HepG2 (cell line): ENCODE results near the gene TTLL11. TPM values are rescaled to one million over a fixed set of nuclear protein-coding genes. Genes with fewer than 3 reads are reported as not detected.

Experiments used
- ATAC-seq: fragments of 200-7000 bp; cut with Tn5 transposase; 3 replicates; pipeline ENCODE4 v1.9.1; 2020; ENCODE audit warnings: mild to moderate bottlenecking, moderate library complexity
- BruUV-seq: library from RNA; stranded (reverse); fragments of 400-500 nt; replicated peaks from 2 replicates; lab custom pipeline; 2021; lab: Mats Ljungman, UMichigan
- CTCF ChIA-PET: fragments of 300-600 bp; formaldehyde crosslinking; extraction: SDS; loops from one replicate; lab custom pipeline; 2021; ENCODE audit warnings: low total read pairs, inconsistent platforms, low intra/inter-chr PET ratio; lab: Yijun Ruan, JAX
- POLR2A ChIA-PET: fragments of 350-600 bp; sonication (Branson Sonifier 250); formaldehyde crosslinking; loops from one replicate; lab custom pipeline; 2020; ENCODE audit warnings: antibody characterized with exemption, inconsistent platforms; lab: Yijun Ruan, JAX
- DNase-seq: peaks from one replicate; pipeline ENCODE4 v3.0.0-alpha.2; 2015; ENCODE audit warnings: low spot score
- FAIRE-seq: peaks from 3 replicates; lab custom pipeline; 2011; peaks lifted over from hg19 to GRCh38; lab: Jason Lieb, UNC
- H2AFZ ChIP-seq: one replicate; pipeline ENCODE4 v1.6.1; 2011; ENCODE audit warnings: low read length, inconsistent platforms
- H3K27ac ChIP-seq: fragments of 300-600 bp; 3 replicates; pipeline ENCODE4 v1.8.0; 2011; ENCODE audit warnings: mixed run types, mild to moderate bottlenecking, mixed read lengths, low read length, inconsistent platforms; ENCODE audit not compliant: insufficient read depth; ENCODE audit errors: extremely low read length
- H3K27me3 ChIP-seq, 2 experiments: fragments of 200-600 bp in 1 of 2; 2 replicates in 1 of 2; 3 replicates in 1 of 2; pipeline versions ENCODE4 v1.6.0 to v1.8.0; 2011; ENCODE audit warnings: low read length in 2 of 2, mild to moderate bottlenecking in 2 of 2, moderate library complexity in 2 of 2, inconsistent platforms in 1 of 2; ENCODE audit not compliant: insufficient read depth in 2 of 2, control insufficient read depth in 1 of 2
- H3K36me3 ChIP-seq, 2 experiments: fragments of 200-600 bp in 1 of 2; replicated peaks in 1 of 2; 2 replicates in 1 of 2; 3 replicates in 1 of 2; pipeline versions ENCODE4 v1.5.1 to v1.8.0; 2011; ENCODE audit warnings: low read length in 2 of 2, inconsistent platforms in 1 of 2; ENCODE audit not compliant: insufficient read depth in 2 of 2, control insufficient read depth in 1 of 2
- H3K4me1 ChIP-seq: 2 replicates; pipeline ENCODE4 v1.5.1; 2012; ENCODE audit warnings: low read length, inconsistent platforms; ENCODE audit not compliant: insufficient read depth
- H3K4me2 ChIP-seq: 2 replicates; pipeline ENCODE4 v1.6.0; 2011; ENCODE audit warnings: low read depth, low read length, inconsistent platforms
- H3K4me3 ChIP-seq, 3 experiments: fragments of 200-600 bp in 1 of 3; sonication (generic), shearing (Covaris generic) in 1 of 3; replicated peaks in 1 of 3; 2 replicates each; pipeline ENCODE4 v1.5.1; 2011 to 2016; ENCODE audit warnings: low read length in 3 of 3, inconsistent platforms in 2 of 3, low read depth in 2 of 3, mild to moderate bottlenecking in 2 of 3, control low read depth in 1 of 3, mixed read lengths in 1 of 3; ENCODE audit not compliant: insufficient read depth in 1 of 3
- H3K79me2 ChIP-seq: one replicate; pipeline ENCODE4 v1.6.1; 2011; ENCODE audit warnings: low read length, inconsistent platforms; ENCODE audit not compliant: insufficient read depth
- H3K9ac ChIP-seq: 2 replicates; pipeline ENCODE4 v1.6.0; 2011; ENCODE audit warnings: mild to moderate bottlenecking, low read depth, low read length, inconsistent platforms; ENCODE audit not compliant: insufficient read depth
- H3K9me3 ChIP-seq: 2 replicates; pipeline ENCODE4 v1.5.1; 2012; ENCODE audit warnings: mild to moderate bottlenecking, low read length
- H4K20me1 ChIP-seq: 2 replicates; pipeline ENCODE4 v1.6.0; 2011; ENCODE audit warnings: inconsistent platforms, mild to moderate bottlenecking, low read length, moderate library complexity; ENCODE audit not compliant: insufficient read depth
- ERF ChIP-seq: IDR thresholded peaks from 2 replicates; pipeline ENCODE4 v1.6.1; 2018; ENCODE audit warnings: missing biosample characterization, missing genetic modification reagents
- MEIS1 ChIP-seq: sonication (generic); formaldehyde crosslinking; IDR thresholded peaks from 2 replicates; pipeline ENCODE4 v1.9.0; 2021; ENCODE audit warnings: mild to moderate bottlenecking, missing genetic modification reagents, moderate library complexity, borderline replicate concordance
- NR2F1 ChIP-seq, 2 experiments: fragments of 450-650 bp in 1 of 2; formaldehyde crosslinking in 1 of 2; IDR thresholded peaks; 2 replicates each; pipeline versions ENCODE4 v1.5.0 to v1.6.1; 2016 to 2020; ENCODE audit warnings: mild to moderate bottlenecking in 1 of 2, missing compliant biosample characterization in 1 of 2, missing genetic modification reagents in 1 of 2, moderate library complexity in 1 of 2
- PHF8 ChIP-seq: sonication (generic); formaldehyde crosslinking; IDR thresholded peaks from 2 replicates; pipeline ENCODE4 v1.5.0; 2020; ENCODE audit warnings: missing genetic modification reagents
- SNAPC2 ChIP-seq: sonication (generic); formaldehyde crosslinking; IDR thresholded peaks from 2 replicates; pipeline ENCODE4 v1.8.1; 2022; ENCODE audit warnings: mild to moderate bottlenecking, missing genetic modification reagents
- TIGD3 ChIP-seq: sonication (generic); formaldehyde crosslinking; IDR thresholded peaks from 2 replicates; pipeline ENCODE4 v1.5.1; 2020; ENCODE audit warnings: mild to moderate bottlenecking, missing genetic modification reagents, borderline replicate concordance
- ZBTB26 ChIP-seq: IDR thresholded peaks from 2 replicates; pipeline ENCODE4 v1.6.1; 2016; ENCODE audit warnings: missing compliant biosample characterization, missing genetic modification reagents, borderline replicate concordance
- ZBTB39 ChIP-seq: sonication (generic); formaldehyde crosslinking; IDR thresholded peaks from 2 replicates; pipeline ENCODE4 v1.5.0; 2020; ENCODE audit warnings: missing genetic modification reagents
- WGBS: methylation state at CpG from one replicate; pipeline ENCODE4 v1.1.6; 2017; ENCODE audit warnings: low lambda C conversion rate; 5-methylcytosine and 5-hydroxymethylcytosine counted together
- in situ Hi-C: cut with HindIII; loops from 2 replicates; pipeline ENCODE4 v1.10.0; 2017; ENCODE audit warnings: low pct_unique_long_range_greater_than_20kb; ENCODE audit not compliant: extremely low pct_ligation_motif_present
- intact Hi-C: fragments of 100-400 bp; cut with micrococcal nuclease; formaldehyde crosslinking; loops from one replicate; pipeline ENCODE4 v1.10.0; 2022; ENCODE audit not compliant: unreplicated experiment
- polyA plus RNA-seq, 8 experiments: library from polyadenylated mRNA; depleted of rRNA in 3 of 8; stranded (reverse) in 7 of 8; unstranded in 1 of 8; fragments of >200 nt; fragmentation: Illumina TruSeq in 4 of 8; extraction: Trizol in 4 of 8; gene quantifications; 2 replicates each; pipeline versions ENCODE4 v1.2.1 to v1.2.3, GENCODE V29; 2011 to 2016; ENCODE audit warnings: low read depth in 4 of 8, missing spikeins in 1 of 8, mixed read lengths in 1 of 8; ENCODE audit not compliant: insufficient read depth in 1 of 8
- total RNA-seq, 5 experiments: library from RNA; depleted of rRNA; stranded (reverse); fragments of >200 nt; fragmentation: Illumina TruSeq; extraction: Trizol; gene quantifications; 2 replicates each; pipeline ENCODE4 v1.2.3, GENCODE V29; 2016; ENCODE audit warnings: low read depth in 1 of 5
- TF ChIP-seq, protein P1 (sequence below): sonication (generic); formaldehyde crosslinking; IDR thresholded peaks from 2 replicates; pipeline ENCODE4 v1.5.1; 2020; ENCODE audit warnings: mild to moderate bottlenecking, missing genetic modification reagents, borderline replicate concordance
- TF ChIP-seq, protein P2 (sequence below): sonication (generic); formaldehyde crosslinking; IDR thresholded peaks from 2 replicates; pipeline ENCODE4 v1.8.0; 2022; ENCODE audit warnings: low read depth, missing genetic modification reagents

Gene TTLL11
- total and polyA plus RNA-seq, 2 of the 13 experiments (the other 11 are each of a cell fraction or from before 2014, with no cell fraction given) = 4.5 to 5.2 TPM

GRCh38 chr9:121815546-121816448 is 277.3 kb downstream of the TTLL11 start:
- no peak overlapping the region for H3K4me3 ChIP-seq
- in situ Hi-C loops = no loop called here
- no peak overlapping the region for H2AFZ ChIP-seq
- H3K9ac ChIP-seq = no peak overlapping the region
- ChIA-PET POLR2A (no interaction called here), CTCF (no interaction called here)
- DNase-seq (no peak), FAIRE-seq (no peak), ATAC-seq (no peak)
- no peaks in the 10 kb centered on the region for H4K20me1 ChIP-seq
- WGBS = 64% methylated on average over 30 of the region's 31 CpGs
- no peaks in the 10 kb centered on the region for H3K36me3 ChIP-seq
- no peaks in the 10 kb centered on the region for H3K9me3 ChIP-seq
- H3K4me1 ChIP-seq = peaks cover 9% of the 10 kb centered on the region; the same call in 1 of the 2 replicates
- no peak overlapping the region for H3K4me2 ChIP-seq
- H3K27me3 ChIP-seq = peaks cover 1 to 80% of the 10 kb centered on the region in 2 experiments; a peak in 4 of 5 replicates
- H3K79me2 ChIP-seq = no peaks in the 10 kb centered on the region
- intact Hi-C loops = no loop called here
- no peak overlapping the region for H3K27ac ChIP-seq
- no TSS peak for BruUV-seq
- TF ChIP-seq PHF8 (CRISPR knock-in tag) (no peak), ZBTB39 (no peak), NR2F1 (CRISPR knock-in tag; IDR thresholded peaks at IDR 0.05) (no peak), ERF (CRISPR knock-in tag) (no peak), TIGD3 (no peak), ZBTB26 (CRISPR knock-in tag) (no peak), MEIS1 (CRISPR knock-in tag) (no peak), SNAPC2 (CRISPR knock-in tag) (no peak)
- TF ChIP-seq, protein P1, sequence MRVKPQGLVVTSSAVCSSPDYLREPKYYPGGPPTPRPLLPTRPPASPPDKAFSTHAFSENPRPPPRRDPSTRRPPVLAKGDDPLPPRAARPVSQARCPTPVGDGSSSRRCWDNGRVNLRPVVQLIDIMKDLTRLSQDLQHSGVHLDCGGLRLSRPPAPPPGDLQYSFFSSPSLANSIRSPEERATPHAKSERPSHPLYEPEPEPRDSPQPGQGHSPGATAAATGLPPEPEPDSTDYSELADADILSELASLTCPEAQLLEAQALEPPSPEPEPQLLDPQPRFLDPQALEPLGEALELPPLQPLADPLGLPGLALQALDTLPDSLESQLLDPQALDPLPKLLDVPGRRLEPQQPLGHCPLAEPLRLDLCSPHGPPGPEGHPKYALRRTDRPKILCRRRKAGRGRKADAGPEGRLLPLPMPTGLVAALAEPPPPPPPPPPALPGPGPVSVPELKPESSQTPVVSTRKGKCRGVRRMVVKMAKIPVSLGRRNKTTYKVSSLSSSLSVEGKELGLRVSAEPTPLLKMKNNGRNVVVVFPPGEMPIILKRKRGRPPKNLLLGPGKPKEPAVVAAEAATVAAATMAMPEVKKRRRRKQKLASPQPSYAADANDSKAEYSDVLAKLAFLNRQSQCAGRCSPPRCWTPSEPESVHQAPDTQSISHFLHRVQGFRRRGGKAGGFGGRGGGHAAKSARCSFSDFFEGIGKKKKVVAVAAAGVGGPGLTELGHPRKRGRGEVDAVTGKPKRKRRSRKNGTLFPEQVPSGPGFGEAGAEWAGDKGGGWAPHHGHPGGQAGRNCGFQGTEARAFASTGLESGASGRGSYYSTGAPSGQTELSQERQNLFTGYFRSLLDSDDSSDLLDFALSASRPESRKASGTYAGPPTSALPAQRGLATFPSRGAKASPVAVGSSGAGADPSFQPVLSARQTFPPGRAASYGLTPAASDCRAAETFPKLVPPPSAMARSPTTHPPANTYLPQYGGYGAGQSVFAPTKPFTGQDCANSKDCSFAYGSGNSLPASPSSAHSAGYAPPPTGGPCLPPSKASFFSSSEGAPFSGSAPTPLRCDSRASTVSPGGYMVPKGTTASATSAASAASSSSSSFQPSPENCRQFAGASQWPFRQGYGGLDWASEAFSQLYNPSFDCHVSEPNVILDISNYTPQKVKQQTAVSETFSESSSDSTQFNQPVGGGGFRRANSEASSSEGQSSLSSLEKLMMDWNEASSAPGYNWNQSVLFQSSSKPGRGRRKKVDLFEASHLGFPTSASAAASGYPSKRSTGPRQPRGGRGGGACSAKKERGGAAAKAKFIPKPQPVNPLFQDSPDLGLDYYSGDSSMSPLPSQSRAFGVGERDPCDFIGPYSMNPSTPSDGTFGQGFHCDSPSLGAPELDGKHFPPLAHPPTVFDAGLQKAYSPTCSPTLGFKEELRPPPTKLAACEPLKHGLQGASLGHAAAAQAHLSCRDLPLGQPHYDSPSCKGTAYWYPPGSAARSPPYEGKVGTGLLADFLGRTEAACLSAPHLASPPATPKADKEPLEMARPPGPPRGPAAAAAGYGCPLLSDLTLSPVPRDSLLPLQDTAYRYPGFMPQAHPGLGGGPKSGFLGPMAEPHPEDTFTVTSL (CRISPR knock-in tag) = no peak
- TF ChIP-seq, protein P2, sequence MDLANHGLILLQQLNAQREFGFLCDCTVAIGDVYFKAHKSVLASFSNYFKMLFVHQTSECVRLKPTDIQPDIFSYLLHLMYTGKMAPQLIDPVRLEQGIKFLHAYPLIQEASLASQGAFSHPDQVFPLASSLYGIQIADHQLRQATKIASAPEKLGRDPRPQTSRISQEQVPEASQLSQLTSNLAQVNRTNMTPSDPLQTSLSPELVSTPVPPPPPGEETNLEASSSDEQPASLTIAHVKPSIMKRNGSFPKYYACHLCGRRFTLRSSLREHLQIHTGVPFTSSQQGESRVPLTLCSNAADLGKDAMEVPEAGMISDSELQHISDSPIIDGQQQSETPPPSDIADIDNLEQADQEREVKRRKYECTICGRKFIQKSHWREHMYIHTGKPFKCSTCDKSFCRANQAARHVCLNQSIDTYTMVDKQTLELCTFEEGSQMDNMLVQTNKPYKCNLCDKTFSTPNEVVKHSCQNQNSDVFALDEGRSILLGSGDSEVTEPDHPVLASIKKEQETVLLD (CRISPR knock-in tag) = no peak
